SK-N-SH (cell line): ENCODE measurements around the gene CHGA. TPM values are rescaled to one million over a fixed set of nuclear protein-coding genes. Genes with fewer than 3 reads are reported as not detected.

Source experiments
- CTCF ChIA-PET: fragments of 300-600, 350-600 bp; formaldehyde crosslinking; extraction: SDS; loops from one replicate; lab custom pipeline; 2021; lab: Yijun Ruan, JAX
- POLR2A ChIA-PET: fragments of 350-600 bp; sonication (Branson Sonifier 250); formaldehyde crosslinking; extraction: SDS; loops from one replicate; lab custom pipeline; 2020; ENCODE audit warnings: antibody characterized with exemption, inconsistent platforms; lab: Yijun Ruan, JAX
- DNase-seq: peaks from one replicate; pipeline ENCODE4 v3.0.0; 2012
- H2AFZ ChIP-seq: fragments of 200-600 bp; sonication (generic); 2 replicates; pipeline ENCODE4 v1.8.1; 2016; ENCODE audit warnings: antibody characterized with exemption, mild to moderate bottlenecking, low read depth
- H3F3A ChIP-seq: fragments of 200-600 bp; sonication (generic); replicated peaks from 2 replicates; pipeline ENCODE3; 2016; ENCODE audit warnings: antibody characterized with exemption, mild to moderate bottlenecking; ENCODE audit not compliant: insufficient read depth
- H3K27ac ChIP-seq, 2 experiments: fragments of 200-500 bp in 1 of 2; fragments of 200-600 bp in 1 of 2; sonication (Bioruptor generic) in 1 of 2; sonication (generic), shearing (Covaris generic) in 1 of 2; 2 replicates each; pipeline versions ENCODE4 v1.5.1 to v1.6.1; 2014 to 2016; ENCODE audit warnings: low read depth in 2 of 2, inconsistent platforms in 1 of 2, low read length in 1 of 2, mild to moderate bottlenecking in 1 of 2, mixed read lengths in 1 of 2
- H3K27me3 ChIP-seq: fragments of 200-600 bp; sonication (generic), shearing (Covaris generic); 2 replicates; pipeline ENCODE4 v1.6.1; 2016; ENCODE audit warnings: mixed run types; ENCODE audit not compliant: insufficient read depth
- H3K36me3 ChIP-seq, 2 experiments: fragments of 200-500 bp in 1 of 2; fragments of 200-600 bp in 1 of 2; sonication (Bioruptor generic) in 1 of 2; sonication (generic) in 1 of 2; replicated peaks in 1 of 2; 2 replicates each; pipeline versions ENCODE3 to v1.5.1; 2014 to 2016; ENCODE audit warnings: low read length in 1 of 2, mild to moderate bottlenecking in 1 of 2; ENCODE audit not compliant: insufficient read depth in 2 of 2, control insufficient read depth in 1 of 2
- H3K4me1 ChIP-seq, 2 experiments: fragments of 200-500 bp in 1 of 2; fragments of 200-600 bp in 1 of 2; sonication (Bioruptor generic) in 1 of 2; sonication (generic), shearing (Covaris generic) in 1 of 2; 2 replicates each; pipeline versions ENCODE4 v1.5.1 to v1.6.1; 2014 to 2016; ENCODE audit warnings: low read depth in 1 of 2, low read length in 1 of 2, mixed run types in 1 of 2; ENCODE audit not compliant: insufficient read depth in 2 of 2, control insufficient read depth in 1 of 2
- H3K4me2 ChIP-seq: fragments of 200-600 bp; sonication (generic), shearing (Covaris generic); 2 replicates; pipeline ENCODE4 v1.6.1; 2017; ENCODE audit warnings: mixed run types
- H3K4me3 ChIP-seq, 2 experiments: fragments of 200-500 bp in 1 of 2; fragments of 200-600 bp in 1 of 2; sonication (Bioruptor generic) in 1 of 2; sonication (generic), shearing (Covaris generic) in 1 of 2; 2 replicates each; pipeline versions ENCODE4 v1.5.1 to v1.8.1; 2014 to 2016; ENCODE audit warnings: low read depth in 2 of 2, inconsistent platforms in 1 of 2, low read length in 1 of 2, mild to moderate bottlenecking in 1 of 2, mixed read lengths in 1 of 2, moderate library complexity in 1 of 2
- H3K79me2 ChIP-seq: fragments of 200-600 bp; sonication (generic); 2 replicates; pipeline ENCODE4 v1.8.1; 2017; ENCODE audit warnings: mild to moderate bottlenecking; ENCODE audit not compliant: insufficient read depth
- H3K9ac ChIP-seq: fragments of 200-600 bp; sonication (generic); 2 replicates; pipeline ENCODE4 v1.6.1; 2017; ENCODE audit warnings: mixed run types
- H3K9me2 ChIP-seq: fragments of 200-600 bp; sonication (generic); 2 replicates; pipeline ENCODE4 v1.6.1; 2017; ENCODE audit warnings: mixed run types
- H3K9me3 ChIP-seq: fragments of 200-600 bp; sonication (generic); 2 replicates; pipeline ENCODE4 v1.6.1; 2017; ENCODE audit warnings: mixed run types, mild to moderate bottlenecking, moderate library complexity
- H4K20me1 ChIP-seq: fragments of 200-600 bp; sonication (generic); 2 replicates; pipeline ENCODE4 v1.6.1; 2017; ENCODE audit warnings: mild to moderate bottlenecking, mixed run types; ENCODE audit not compliant: insufficient read depth
- FOXJ3 ChIP-seq: sonication (generic); formaldehyde crosslinking; IDR thresholded peaks from 2 replicates; pipeline ENCODE4 v1.5.1; 2020; ENCODE audit warnings: mild to moderate bottlenecking, missing genetic modification reagents
- FOXM1 ChIP-seq: IDR thresholded peaks from 2 replicates; pipeline ENCODE4 v1.4.0; 2012; ENCODE audit warnings: low read depth, mild to moderate bottlenecking
- GABPA ChIP-seq: IDR thresholded peaks from 2 replicates; pipeline ENCODE4 v1.4.0; 2012; ENCODE audit warnings: low read depth, mild to moderate bottlenecking
- GATA2 ChIP-seq: sonication (generic); formaldehyde crosslinking; IDR thresholded peaks from 2 replicates; pipeline ENCODE4 v1.5.0; 2020; ENCODE audit warnings: mild to moderate bottlenecking, missing genetic modification reagents
- MEF2A ChIP-seq: IDR thresholded peaks from 2 replicates; pipeline ENCODE4 v1.4.0; 2012; ENCODE audit warnings: low read depth, borderline replicate concordance
- TEAD4 ChIP-seq: IDR thresholded peaks from 2 replicates; pipeline ENCODE4 v1.4.0; 2012; ENCODE audit warnings: mild to moderate bottlenecking, borderline replicate concordance; ENCODE audit not compliant: insufficient read depth
- USF1 ChIP-seq: IDR thresholded peaks from 2 replicates; pipeline ENCODE4 v1.4.0; 2012; ENCODE audit warnings: low read depth, borderline replicate concordance
- WGBS: methylation state at CpG from one replicate; pipeline ENCODE4 v1.1.6; 2017; ENCODE audit warnings: low lambda C conversion rate; 5-methylcytosine and 5-hydroxymethylcytosine counted together
- polyA plus RNA-seq, 3 experiments: library from polyadenylated mRNA; depleted of rRNA; stranded (reverse); fragments of >200 nt; gene quantifications; 2 replicates each; pipeline ENCODE4 v1.2.3, GENCODE V29; 2012

CHGA gene
- polyA plus RNA-seq, 1 of the 3 experiments (the other 2 are of a cell fraction) = 5.6 TPM

GRCh38 chr14:92933481-92933880 lies 10.5 kb downstream of the CHGA start:
- Histone ChIP-seq H3K36me3 (peaks cover 0 to 2% of the 10 kb centered on the region in 2 experiments), H3K9me2 (no peaks in the 10 kb centered on the region), H2AFZ (no peak overlapping the region), H3K27ac (peak overlapping the region in 1 of 2 experiments; percentile 72; a peak in 2 of 4 replicates), H3K79me2 (no peaks in the 10 kb centered on the region), H3F3A (no peaks in the 10 kb centered on the region), H4K20me1 (no peaks in the 10 kb centered on the region), H3K9me3 (no peaks in the 10 kb centered on the region), H3K27me3 (no peaks in the 10 kb centered on the region), H3K4me2 (no peak overlapping the region), H3K4me3 (no peak overlapping the region), H3K9ac (no peak overlapping the region), H3K4me1 (peaks cover 0 to 64% of the 10 kb centered on the region in 2 experiments; a peak in 1 of 4 replicates)
- DNase-seq = no peak
- ChIA-PET CTCF (interaction anchor here (0.8 to 4.0 kb wide), 6 partner anchors 10 to 149 kb away, joined by 4 to 34 read pairs (median 4); no protein-coding TSS in a partner anchor), POLR2A (interaction anchor here (0.6 to 5.3 kb wide), 6 partner anchors 10 to 199 kb away, joined by 3 to 141 read pairs (median 31); partner anchors contain the start of gene CHGA)
- no peak for TF ChIP-seq GATA2 (CRISPR knock-in tag)
- 78% methylated on average over 4 of the region's 8 CpGs for WGBS

- H4K20me1 ChIP-seq = no peaks in the 10 kb centered on the region
- H3K9me2 ChIP-seq = no peaks in the 10 kb centered on the region
- H3F3A ChIP-seq = no peaks in the 10 kb centered on the region
- H3K4me1 ChIP-seq = peaks cover 0 to 65% of the 10 kb centered on the region in 2 experiments; a peak in 1 of 4 replicates
- 87% methylated on average over 7 of the region's 19 CpGs for WGBS
- TF ChIP-seq GATA2 (CRISPR knock-in tag) = peak; percentile 21; the same call in 1 of the 2 replicates
- TF ChIP-seq TEAD4 = no peak
- TF ChIP-seq FOXM1 = no peak
- TF ChIP-seq GABPA = no peak
- no peak for TF ChIP-seq MEF2A
- TF ChIP-seq USF1 = no peak
- 0 out of 2 replicates have a peak, but pooled peaks have one; percentile 28 for TF ChIP-seq FOXJ3 (CRISPR knock-in tag)
- TF ChIP-seq, all 33 proteins: peak for 2
- no peaks in the 10 kb centered on the region for H3K27me3 ChIP-seq
- no peak overlapping the region for H3K9ac ChIP-seq
- no peaks in the 10 kb centered on the region for H3K79me2 ChIP-seq
- H3K4me3 ChIP-seq = no peak overlapping the region
- H3K27ac ChIP-seq = peak overlapping the region in 1 of 2 experiments; percentile 72; a peak in 2 of 4 replicates
- POLR2A ChIA-PET = interaction anchor here (0.6 to 5.3 kb wide), 14 partner anchors 10 to 1691 kb away, joined by 3 to 141 read pairs (median 6); partner anchors contain the start of genes CHGA, LYSET and MOAP1
- no peaks in the 10 kb centered on the region for H3K9me3 ChIP-seq
- H2AFZ ChIP-seq = no peak overlapping the region
- no peak overlapping the region for H3K4me2 ChIP-seq
- CTCF ChIA-PET = interaction anchor here (0.7 to 4.8 kb wide), 9 partner anchors 9 to 150 kb away, joined by 3 to 34 read pairs (median 5); partner anchors contain the start of gene CHGA
- no peaks in the 10 kb centered on the region for H3K36me3 ChIP-seq
- DNase-seq = peak; percentile 75
These were observed 11.5 kb downstream of the CHGA start for GRCh38 chr14:92934196-92935085.
